Umbilical cord (tissue), 2 donors: ENCODE data around the gene BATF3. TPM values are rescaled to one million over a fixed set of nuclear protein-coding genes. Genes with fewer than 3 reads are reported as not detected.
"Not testable (repeated sequence)": the region's sequence is repeated elsewhere in the genome, so short reads cannot be mapped to it uniquely, and the experiment has no call there.

Source experiments
- DNase-seq: peaks from one replicate; pipeline ENCODE4 v3.0.0-alpha.2; 2015; ENCODE audit warnings: low spot score
- total RNA-seq: library from RNA; depleted of rRNA; stranded (reverse); fragments of >200 nt; gene quantifications from one replicate; pipeline ENCODE4 v1.2.3, GENCODE V29; 2014; ENCODE audit warnings: low replicate concordance; ENCODE audit not compliant: insufficient read depth

BATF3 gene
- total RNA-seq: 44.8 TPM

- peak; percentile 45 for DNase-seq
Measured at GRCh38 chr1:212699625-212700222, at the start of gene BATF3. BATF3 (minus strand) TSS chr1:212699840; CDS start chr1:212699762, 78 bp downstream.

GRCh38 chr1:212746546-212746945, 46.9 kb upstream of the BATF3 start:
- DNase-seq: no peak

- DNase-seq: no peak
Measured at GRCh38 chr1:212745303-212745702, 45.7 kb upstream of the BATF3 start.

GRCh38 chr1:212743901-212744475, 44.3 kb upstream of the BATF3 start:
- DNase-seq: no peak

GRCh38 chr1:212738330-212738729, 38.7 kb upstream of the BATF3 start:
- DNase-seq: no peak

GRCh38 chr1:212737559-212737958, 37.9 kb upstream of the BATF3 start:
- no peak for DNase-seq

GRCh38 chr1:212733109-212733508, 33.5 kb upstream of the BATF3 start:
- no peak for DNase-seq

- no peak for DNase-seq
Measured at GRCh38 chr1:212731630-212732029, 32.0 kb upstream of the BATF3 start.

- DNase-seq: no peak
Measured at GRCh38 chr1:212728606-212729005, 29.0 kb upstream of the BATF3 start.

- DNase-seq: no peak
Measured at GRCh38 chr1:212727386-212728181, 27.9 kb upstream of the BATF3 start.

- DNase-seq: not testable (repeated sequence)
Measured at GRCh38 chr1:212724679-212725078, 25.0 kb upstream of the BATF3 start.

GRCh38 chr1:212722270-212722957, 22.8 kb upstream of the BATF3 start:
- no peak for DNase-seq

GRCh38 chr1:212721388-212722247, 22.0 kb upstream of the BATF3 start:
- DNase-seq: no peak

GRCh38 chr1:212719633-212720032, 20.0 kb upstream of the BATF3 start:
- DNase-seq: no peak

GRCh38 chr1:212718499-212718898, 18.9 kb upstream of the BATF3 start:
- no peak for DNase-seq

GRCh38 chr1:212716161-212716560, 16.5 kb upstream of the BATF3 start:
- DNase-seq: no peak

- DNase-seq: no peak
Measured at GRCh38 chr1:212713465-212714136, 14.0 kb upstream of the BATF3 start.

- DNase-seq: no peak
Measured at GRCh38 chr1:212712451-212713303, 13.0 kb upstream of the BATF3 start.

- not testable (repeated sequence) for DNase-seq
Measured at GRCh38 chr1:212711974-212712373, 12.3 kb upstream of the BATF3 start.

GRCh38 chr1:212710566-212710965, 10.9 kb upstream of the BATF3 start:
- DNase-seq: no peak
